Measurements from ENCODE around the gene APBB2.

Gene APBB2

GRCh38 chr4:41216294-41217019, 2.1 kb upstream of the APBB2 start:
- Histone ChIP-seq H3K4me1 (ENCODE audit: control insufficient read depth in 1 of 2, insufficient read depth in 1 of 2, low read depth in 1 of 2, low read length in 1 of 2) (peaks cover 17 to 41% of the 10 kb centered on the region in 2 experiments), H3K9me3 (no peaks in the 10 kb centered on the region), H3K27ac (no peak overlapping the region), H3K36me3 (no peaks in the 10 kb centered on the region), H3K4me3 (ENCODE audit: low read depth in 1 of 2, low read length in 1 of 2) (peak overlapping the region; percentile 34 to 52), H3K27me3 (peaks cover 91% of the 10 kb centered on the region)
- TF ChIP-seq CTCF (IDR thresholded peaks at IDR 0.05): no peak

GRCh38 chr4:41215969-41216293, 1.6 kb upstream of the APBB2 start:
- H3K36me3 ChIP-seq: no peaks in the 10 kb centered on the region
- no peak for TF ChIP-seq CTCF (IDR thresholded peaks at IDR 0.05)
- H3K27me3 ChIP-seq: peaks cover 91% of the 10 kb centered on the region
- peaks cover 17 to 41% of the 10 kb centered on the region in 2 experiments for H3K4me1 ChIP-seq (ENCODE audit: control insufficient read depth in 1 of 2, insufficient read depth in 1 of 2, low read depth in 1 of 2, low read length in 1 of 2)
- no peak overlapping the region for H3K27ac ChIP-seq
- peak overlapping the region; percentile 34 to 52 for H3K4me3 ChIP-seq (ENCODE audit: low read depth in 1 of 2, low read length in 1 of 2)
- H3K9me3 ChIP-seq: no peaks in the 10 kb centered on the region

GRCh38 chr4:41215155-41215554, 813 bp upstream of the APBB2 start:
- H3K27ac ChIP-seq: no peak overlapping the region
- H3K4me3 ChIP-seq (ENCODE audit: low read depth in 1 of 2, low read length in 1 of 2): no peak overlapping the region
- peaks cover 94% of the 10 kb centered on the region for H3K27me3 ChIP-seq
- no peaks in the 10 kb centered on the region for H3K36me3 ChIP-seq
- TF ChIP-seq CTCF (IDR thresholded peaks at IDR 0.05): no peak
- peaks cover 17 to 41% of the 10 kb centered on the region in 2 experiments for H3K4me1 ChIP-seq (ENCODE audit: control insufficient read depth in 1 of 2, insufficient read depth in 1 of 2, low read depth in 1 of 2, low read length in 1 of 2)
- H3K9me3 ChIP-seq: no peaks in the 10 kb centered on the region

GRCh38 chr4:41214825-41215146, 444 bp upstream of the APBB2 start:
- no peak overlapping the region for H3K27ac ChIP-seq
- peak overlapping the region in 1 of 2 experiments; percentile 64 for H3K4me3 ChIP-seq (ENCODE audit: low read depth in 1 of 2, low read length in 1 of 2)
- no peak for TF ChIP-seq CTCF (IDR thresholded peaks at IDR 0.05)

GRCh38 chr4:41213625-41214135, 662 bp downstream of the APBB2 start:
- Histone ChIP-seq H3K27ac (no peak overlapping the region), H3K4me1 (ENCODE audit: control insufficient read depth in 1 of 2, insufficient read depth in 1 of 2, low read depth in 1 of 2, low read length in 1 of 2) (peaks cover 17 to 41% of the 10 kb centered on the region in 2 experiments), H3K9me3 (no peaks in the 10 kb centered on the region), H3K36me3 (no peaks in the 10 kb centered on the region), H3K4me3 (ENCODE audit: low read depth in 1 of 2, low read length in 1 of 2) (peak overlapping the region; percentile 29 to 64), H3K27me3 (peaks cover 90% of the 10 kb centered on the region)
- TF ChIP-seq CTCF (IDR thresholded peaks at IDR 0.05): no peak

More at GRCh38 chr4:41214825-41215146, 444 bp upstream of the APBB2 start:
- Histone ChIP-seq H3K36me3 (no peaks in the 10 kb centered on the region), H3K9me3 (no peaks in the 10 kb centered on the region), H3K4me1 (ENCODE audit: control insufficient read depth in 1 of 2, insufficient read depth in 1 of 2, low read depth in 1 of 2, low read length in 1 of 2) (peaks cover 17 to 41% of the 10 kb centered on the region in 2 experiments), H3K27me3 (peaks cover 94% of the 10 kb centered on the region)

Data from neutrophil (primary cell).